Fibroblast of lung (primary cell): ENCODE measurements around the gene OR6S1.

ENCODE experiments used
- CTCF ChIP-seq, 2 donors: IDR thresholded peaks in 1 of 2; conservative IDR thresholded peaks in 1 of 2; 1 replicate in 1 of 2; 2 replicates in 1 of 2; pipeline ENCODE4 v1.5.1; 2011 to 2012; ENCODE audit warnings: low read length in 2 of 2, control low read depth in 1 of 2, inconsistent platforms in 1 of 2, low read depth in 1 of 2, mild to moderate bottlenecking in 1 of 2
- EZH2 ChIP-seq: IDR thresholded peaks from 2 replicates; pipeline ENCODE4 v1.5.1; 2012; ENCODE audit warnings: low read length, control low read depth, mild to moderate bottlenecking; ENCODE audit errors: missing control alignments

DNA sequence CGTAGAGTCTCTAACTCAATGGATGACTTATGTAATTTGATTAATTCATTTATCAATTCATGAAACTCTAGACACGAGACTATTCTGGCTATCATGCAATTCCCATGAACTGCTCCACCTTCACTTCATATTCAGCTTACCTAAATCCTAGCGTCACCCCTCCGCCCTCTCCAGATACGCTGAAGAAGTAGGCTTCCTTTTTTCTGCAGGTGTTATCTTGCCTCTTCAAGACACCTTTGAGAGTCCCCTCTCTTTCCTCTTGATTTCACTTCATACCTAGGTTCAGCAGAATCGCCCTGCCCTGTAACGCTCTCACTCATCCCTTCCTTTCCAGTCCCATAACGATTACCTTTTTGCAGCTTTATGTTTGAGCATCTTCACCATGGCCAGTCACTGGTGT lies 38.9 kb upstream of the OR6S1 start:
- TF ChIP-seq CTCF (conservative IDR thresholded peaks at IDR 0.05 in 1 of 2, IDR thresholded peaks at IDR 0.05 in 1 of 2; ENCODE audit: low read depth in 1 of 2, low read length in 2 of 2): no peak
- no peak for TF ChIP-seq EZH2
